ENCODE results near the gene SAMD4B. TPM values are rescaled to one million over a fixed set of nuclear protein-coding genes. Genes with fewer than 3 reads are reported as not detected.

SAMD4B gene
- total RNA-seq, 1 experiment from 2014 or later = 57.4 TPM

- DNase-seq (ENCODE audit: low read depth) = no peak
Observed at GRCh38 chr19:39425744-39426143, 83.5 kb downstream of the SAMD4B start.

GRCh38 chr19:39426170-39426569 lies 83.9 kb downstream of the SAMD4B start:
- DNase-seq (ENCODE audit: low read depth) = no peak

- no peak for DNase-seq (ENCODE audit: low read depth)
Observed at GRCh38 chr19:39427707-39428106, 85.5 kb downstream of the SAMD4B start.

DNA sequence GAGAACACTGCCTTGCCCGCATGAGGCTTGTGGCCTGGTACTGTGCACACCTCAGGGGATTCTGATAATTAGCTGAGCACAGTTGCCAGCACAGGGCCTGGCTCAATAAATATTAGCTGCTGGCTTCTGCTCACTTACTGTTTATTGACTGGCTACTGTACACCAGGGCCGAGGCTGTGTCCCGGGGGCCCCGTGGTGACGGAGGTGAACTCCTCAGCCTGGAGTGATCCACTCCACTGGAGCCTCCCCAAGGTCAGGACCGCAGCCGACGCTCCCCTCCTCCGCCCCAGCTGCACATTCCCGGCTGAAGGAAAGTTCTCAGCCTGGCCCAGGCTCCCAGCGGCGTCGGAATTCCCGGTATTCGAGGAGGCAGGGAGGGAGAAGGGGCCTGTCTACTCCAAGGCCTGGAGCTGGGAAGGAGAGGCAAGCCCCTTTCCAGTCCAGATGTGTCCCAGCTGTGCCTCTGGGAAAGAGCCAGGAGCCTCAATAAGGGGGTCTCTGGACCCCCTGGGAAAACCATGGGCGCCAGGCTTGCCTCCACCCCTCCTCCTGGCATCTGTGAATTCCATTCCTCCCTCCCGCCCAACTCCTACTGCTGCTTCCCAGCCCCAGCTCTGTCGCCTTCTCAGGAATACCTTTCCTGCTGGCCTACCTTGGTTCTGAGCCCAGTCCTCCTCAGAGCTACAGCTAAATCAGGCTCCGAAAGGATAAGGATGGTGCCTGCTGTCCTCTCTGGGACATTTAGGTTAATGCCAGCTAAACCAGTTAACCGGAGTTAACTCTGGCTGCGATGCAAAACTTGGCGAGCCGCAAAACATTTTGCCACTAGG lies 86.3 kb downstream of the SAMD4B start:
- peak; percentile 59 for DNase-seq (ENCODE audit: low read depth)

DNA sequence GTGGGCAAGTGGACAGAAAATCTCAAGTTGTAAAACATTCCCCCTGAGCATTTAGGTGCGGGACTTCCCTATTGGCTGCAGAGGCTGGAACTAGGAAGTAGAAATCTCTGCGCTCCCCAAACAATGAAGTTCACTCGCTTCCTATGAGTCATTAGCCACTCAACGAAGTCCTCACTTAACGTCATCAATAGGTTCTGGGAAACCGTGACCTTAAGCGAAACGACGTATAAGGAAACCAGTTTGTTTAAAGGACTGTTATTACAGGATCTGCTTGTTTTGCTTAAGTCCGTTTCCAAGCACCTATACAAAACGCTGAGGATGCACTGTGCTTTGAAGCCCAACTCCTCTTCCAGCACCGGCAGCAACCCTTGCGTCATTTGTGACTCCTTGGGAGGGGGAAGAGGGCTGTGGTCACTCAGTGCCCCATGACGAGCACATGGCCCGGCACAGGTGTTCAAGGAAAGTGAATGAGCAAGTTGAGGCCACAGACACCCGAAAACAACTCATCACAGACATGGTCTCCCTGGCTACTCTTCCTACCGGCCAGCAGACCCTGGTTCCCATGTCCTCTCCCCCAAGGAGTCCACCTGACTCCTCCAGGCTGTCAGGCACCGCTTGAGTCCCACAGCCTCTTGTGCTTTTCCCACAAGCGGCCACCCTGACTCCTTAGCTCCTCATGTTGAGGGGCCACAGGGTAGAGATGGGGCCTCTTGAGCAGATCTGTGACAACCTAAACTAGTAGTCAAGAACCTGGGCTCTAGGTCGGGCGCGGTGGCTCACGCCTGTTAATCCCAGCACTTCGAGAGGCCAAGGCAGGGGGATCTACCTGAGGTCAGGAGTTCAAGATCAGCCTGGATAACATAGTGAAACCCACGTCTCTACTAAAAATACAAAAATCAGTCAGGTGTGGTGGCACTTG lies 88.7 kb downstream of the SAMD4B start:
- peak; percentile 85 for DNase-seq (ENCODE audit: low read depth)

DNA sequence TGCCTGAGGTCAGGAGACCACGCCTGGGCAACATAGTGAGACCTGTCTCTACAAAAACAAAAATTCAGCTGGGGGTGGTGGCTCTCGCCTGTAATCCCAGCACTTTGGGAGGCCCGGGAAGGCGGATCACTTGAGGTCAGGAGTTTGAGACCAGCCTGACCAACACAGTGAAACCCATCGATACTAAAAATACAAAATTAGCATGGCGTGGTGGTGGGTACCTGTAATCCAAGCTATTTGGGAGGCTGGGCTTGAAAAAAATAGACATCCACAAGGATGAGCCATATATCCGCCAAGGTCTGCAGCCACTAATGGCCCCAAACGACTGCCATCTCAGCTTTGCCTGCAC lies 90.4 kb downstream of the SAMD4B start:
- no peak for DNase-seq (ENCODE audit: low read depth)

GRCh38 chr19:39433480-39434079 lies 91.4 kb downstream of the SAMD4B start:
- DNase-seq (ENCODE audit: low read depth) = no peak

GRCh38 chr19:39434123-39435076 lies 92.2 kb downstream of the SAMD4B start:
- DNase-seq (ENCODE audit: low read depth) = no peak

Other genes with a start within 250 kb of the SAMD4B start
- 4.2 and 9.8 TPM in 2 replicates for gene PAK4, start 216.6 kb upstream of the SAMD4B start, total RNA-seq (2014; rRNA removed; shearing (Covaris generic))
- 0.40 TPM in 1 of 2 replicates, not detected in the other for gene NCCRP1, start 145.5 kb upstream of the SAMD4B start, total RNA-seq (2014; rRNA removed; shearing (Covaris generic))
- gene SYCN, start 138.2 kb upstream of the SAMD4B start, total RNA-seq (2014; rRNA removed; shearing (Covaris generic)) = not detected in 2 replicates
- not detected in 2 replicates for gene IFNL3, start 97.4 kb upstream of the SAMD4B start, total RNA-seq (2014; rRNA removed; shearing (Covaris generic))
- not detected in 2 replicates for gene IFNL4, start 93.6 kb upstream of the SAMD4B start, total RNA-seq (2014; rRNA removed; shearing (Covaris generic))
- gene IFNL2, start 74.0 kb upstream of the SAMD4B start, total RNA-seq (2014; rRNA removed; shearing (Covaris generic)) = not detected in 2 replicates
- gene IFNL1, start 46.0 kb upstream of the SAMD4B start, total RNA-seq (2014; rRNA removed; shearing (Covaris generic)) = not detected in 2 replicates
- gene LRFN1, start 21.6 kb upstream of the SAMD4B start, total RNA-seq (2014; rRNA removed; shearing (Covaris generic)) = 0.65 and 0.74 TPM in 2 replicates
- 0.23 and 0.83 TPM in 2 replicates for gene GMFG, start 6.4 kb upstream of the SAMD4B start, total RNA-seq (2014; rRNA removed; shearing (Covaris generic))
- 43.2 and 56.7 TPM in 2 replicates for gene PAF1, start 48.7 kb downstream of the SAMD4B start, total RNA-seq (2014; rRNA removed; shearing (Covaris generic))
- 20.7 and 41.1 TPM in 2 replicates for gene MED29, start 49.0 kb downstream of the SAMD4B start, total RNA-seq (2014; rRNA removed; shearing (Covaris generic))
- gene ZFP36, start 64.4 kb downstream of the SAMD4B start, total RNA-seq (2014; rRNA removed; shearing (Covaris generic)) = 0.21 and 2.1 TPM in 2 replicates
- gene PLEKHG2, start 70.2 kb downstream of the SAMD4B start, total RNA-seq (2014; rRNA removed; shearing (Covaris generic)) = 3.0 and 6.9 TPM in 2 replicates
- gene RPS16, start 93.5 kb downstream of the SAMD4B start, total RNA-seq (2014; rRNA removed; shearing (Covaris generic)) = 54.9 and 71.8 TPM in 2 replicates
- 78.7 and 140 TPM in 2 replicates for gene SUPT5H, start 103.2 kb downstream of the SAMD4B start, total RNA-seq (2014; rRNA removed; shearing (Covaris generic))
- 108 and 116 TPM in 2 replicates for gene TIMM50, start 138.4 kb downstream of the SAMD4B start, total RNA-seq (2014; rRNA removed; shearing (Covaris generic))
- 3.6 and 5.0 TPM in 2 replicates for gene DLL3, start 156.5 kb downstream of the SAMD4B start, total RNA-seq (2014; rRNA removed; shearing (Covaris generic))
- gene SELENOV, start 172.7 kb downstream of the SAMD4B start, total RNA-seq (2014; rRNA removed; shearing (Covaris generic)) = 0.57 and 6.3 TPM in 2 replicates
- gene EID2B, start 190.4 kb downstream of the SAMD4B start, total RNA-seq (2014; rRNA removed; shearing (Covaris generic)) = 5.7 and 5.8 TPM in 2 replicates
- gene EID2, start 197.7 kb downstream of the SAMD4B start, total RNA-seq (2014; rRNA removed; shearing (Covaris generic)) = 13.0 and 16.1 TPM in 2 replicates

Measured in Daoy (cell line).